ENCODE data around the gene LYSMD4. TPM values are rescaled to one million over a fixed set of nuclear protein-coding genes. Genes with fewer than 3 reads are reported as not detected.

LYSMD4 gene
- total RNA-seq, 4 donors from 2014 or later: 1.5 to 19.2 (median 15.5) TPM

GRCh38 chr15:99729327-99729726, 3.9 kb downstream of the LYSMD4 start:
- WGBS, 2 donors (ENCODE audit: low coverage in 1 of 2): 93% methylated on average over 11 of the region's 11 CpGs; no CpG with 5 or more reads in 1 of the 2 donors
- intact Hi-C loops (cut with DNase I; ENCODE audit: low total_unique reads): no loop called here
- in situ Hi-C loops (cut with MboI; ENCODE audit: low pct_ligation_motif_present in 1 of 4, low pct_unique_long_range_greater_than_20kb in 1 of 4, low sequenced_read_pairs in 3 of 4): no loop called here
- H3K9me3 ChIP-seq: no peaks in the 10 kb centered on the region
- H3K4me1 ChIP-seq: peaks cover 0 to 34% (median 3%) of the 10 kb centered on the region in 4 donors
- H3K27ac ChIP-seq: no peak overlapping the region
- H3K36me3 ChIP-seq: no peaks in the 10 kb centered on the region
- TF ChIP-seq POLR2AphosphoS5 (IDR thresholded peaks at IDR 0.05): no peak
- TF ChIP-seq CTCF (IDR thresholded peaks at IDR 0.05): no peak
- no peak for TF ChIP-seq POLR2A (IDR thresholded peaks at IDR 0.05)
- TF ChIP-seq EP300 (IDR thresholded peaks at IDR 0.05; ENCODE audit: low read depth): no peak
- DNase-seq: no peak
- H3K4me3 ChIP-seq: no peak overlapping the region
- H3K27me3 ChIP-seq: no peaks in the 10 kb centered on the region

- no peak overlapping the region for H3K27ac ChIP-seq
- no peak overlapping the region for H3K4me3 ChIP-seq
- no peak for DNase-seq
- no peaks in the 10 kb centered on the region for H3K27me3 ChIP-seq
- in situ Hi-C loops (cut with MboI; ENCODE audit: low pct_ligation_motif_present in 1 of 4, low pct_unique_long_range_greater_than_20kb in 1 of 4, low sequenced_read_pairs in 3 of 4): no loop called here
- intact Hi-C loops (cut with DNase I; ENCODE audit: low total_unique reads): no loop called here
- TF ChIP-seq POLR2AphosphoS5 (IDR thresholded peaks at IDR 0.05) (no peak), CTCF (IDR thresholded peaks at IDR 0.05) (no peak), EP300 (IDR thresholded peaks at IDR 0.05; ENCODE audit: low read depth) (no peak), POLR2A (IDR thresholded peaks at IDR 0.05) (no peak)
- H3K9me3 ChIP-seq: no peaks in the 10 kb centered on the region
- no peaks in the 10 kb centered on the region for H3K36me3 ChIP-seq
- 90% methylated on average over 6 of the region's 6 CpGs; no CpG with 5 or more reads in 1 of the 2 donors for WGBS, 2 donors (ENCODE audit: low coverage in 1 of 2)
- peaks cover 0 to 30% (median 3%) of the 10 kb centered on the region in 4 donors for H3K4me1 ChIP-seq
Observed at GRCh38 chr15:99728916-99729315, 4.3 kb downstream of the LYSMD4 start.

GRCh38 chr15:99727733-99728132, 5.5 kb downstream of the LYSMD4 start:
- Histone ChIP-seq H3K27ac (no peak overlapping the region), H3K4me3 (no peak overlapping the region), H3K36me3 (no peaks in the 10 kb centered on the region), H3K4me1 (peaks cover 0 to 27% (median 3%) of the 10 kb centered on the region in 4 donors), H3K9me3 (no peaks in the 10 kb centered on the region), H3K27me3 (no peaks in the 10 kb centered on the region)
- DNase-seq: no peak
- intact Hi-C loops (cut with DNase I; ENCODE audit: low total_unique reads) (no loop called here), in situ Hi-C loops (cut with MboI; ENCODE audit: low pct_ligation_motif_present in 1 of 4, low pct_unique_long_range_greater_than_20kb in 1 of 4, low sequenced_read_pairs in 3 of 4) (no loop called here)
- WGBS, 2 donors (ENCODE audit: low coverage in 1 of 2): 86 to 91% methylated on average over 1 to 7 of the region's 7 CpGs
- TF ChIP-seq POLR2AphosphoS5 (IDR thresholded peaks at IDR 0.05) (no peak), POLR2A (IDR thresholded peaks at IDR 0.05) (no peak), EP300 (IDR thresholded peaks at IDR 0.05; ENCODE audit: low read depth) (no peak), CTCF (IDR thresholded peaks at IDR 0.05) (no peak)

GRCh38 chr15:99727330-99727729, 5.9 kb downstream of the LYSMD4 start:
- Histone ChIP-seq H3K27ac (no peak overlapping the region), H3K4me1 (peaks cover 0 to 24% (median 3%) of the 10 kb centered on the region in 4 donors), H3K4me3 (no peak overlapping the region), H3K27me3 (no peaks in the 10 kb centered on the region), H3K36me3 (no peaks in the 10 kb centered on the region), H3K9me3 (no peaks in the 10 kb centered on the region)
- DNase-seq: no peak
- 90 to 100% methylated on average over 1 of the region's 1 CpG for WGBS, 2 donors (ENCODE audit: low coverage in 1 of 2)
- intact Hi-C loops (cut with DNase I; ENCODE audit: low total_unique reads) (no loop called here), in situ Hi-C loops (cut with MboI; ENCODE audit: low pct_ligation_motif_present in 1 of 4, low pct_unique_long_range_greater_than_20kb in 1 of 4, low sequenced_read_pairs in 3 of 4) (no loop called here)
- TF ChIP-seq CTCF (IDR thresholded peaks at IDR 0.05): no peak
- TF ChIP-seq POLR2A (IDR thresholded peaks at IDR 0.05): no peak
- no peak for TF ChIP-seq EP300 (IDR thresholded peaks at IDR 0.05; ENCODE audit: low read depth)
- no peak for TF ChIP-seq POLR2AphosphoS5 (IDR thresholded peaks at IDR 0.05)
